ENCODE results near the gene KLHL22.
"Not testable (repeated sequence)": the region's sequence is repeated elsewhere in the genome, so short reads cannot be mapped to it uniquely, and the experiment has no call there.

KLHL22 gene

DNA sequence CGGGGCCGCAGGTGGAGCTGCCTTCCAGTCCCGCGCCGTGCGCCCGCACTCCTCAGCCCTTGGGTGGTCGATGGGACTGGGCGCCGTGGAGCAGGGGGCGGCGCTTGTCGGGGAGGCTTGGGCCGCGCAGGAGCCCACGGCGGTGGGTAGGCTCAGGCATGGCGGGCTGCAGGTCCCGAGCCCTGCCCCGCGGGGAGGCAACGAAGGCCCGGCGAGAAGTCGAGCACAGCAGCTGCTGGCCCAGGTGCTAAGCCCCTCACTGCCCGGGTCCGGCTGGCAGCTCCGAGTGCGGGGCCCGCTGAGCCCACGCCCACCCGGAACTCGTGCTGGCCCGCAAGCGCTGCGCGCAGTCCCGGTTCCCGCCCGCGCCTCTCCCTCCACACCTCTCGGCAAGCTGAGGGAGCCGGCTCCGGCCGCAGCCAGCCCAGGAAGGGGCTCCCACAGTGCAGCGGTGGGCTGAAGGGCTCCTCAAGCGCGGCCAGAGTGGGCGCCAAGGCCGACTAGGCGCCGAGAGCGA lies 103.2 kb downstream of the KLHL22 start:
- Mint-ChIP-seq H3K4me1 (ENCODE audit: low read depth) (peaks cover 32% of the 10 kb centered on the region), H3K36me3 (ENCODE audit: low read depth) (peaks cover 13% of the 10 kb centered on the region)
- H3K27ac Mint-ChIP-seq; H3K27me3 Mint-ChIP-seq; intact Hi-C loops (cut with micrococcal nuclease); H3K9me3 Mint-ChIP-seq; H3K4me3 Mint-ChIP-seq: not testable (repeated sequence)

All from dendritic cell treated with granulocyte-macrophage colony-stimulating factor and Interleukin-4, amounts not matched to agents 40 ng/mL and 50 ng/mL, for 4 days (primary cell).